ENCODE results near the gene PCP4.
A peak's percentile ranks its signal among the peaks of the same experiment; 100 is the strongest.

The PCP4 gene

GRCh38 chr21:39913706-39914305 is 46.6 kb downstream of the PCP4 start:
- no peak overlapping the region for H2BK15ac ChIP-seq (replicated peaks; ENCODE audit: low read depth)
- H3K27me3 ChIP-seq (ENCODE audit: insufficient read depth, low read length, poor library complexity): no peaks in the 10 kb centered on the region
- H3K36me3 ChIP-seq (ENCODE audit: control insufficient read depth, insufficient read depth, low read length): no peaks in the 10 kb centered on the region
- no peak overlapping the region for H4K8ac ChIP-seq (ENCODE audit: low read depth, low read length)
- H3K4ac ChIP-seq (ENCODE audit: low read depth, low read length): no peak overlapping the region
- no CpG with 5 or more reads among the region's 8 CpGs for WGBS (ENCODE audit: extremely low coverage, insufficient coverage, low lambda C conversion rate)
- no peak overlapping the region for H3K9ac ChIP-seq (ENCODE audit: low read length)
- DNase-seq: no peak
- H3K18ac ChIP-seq (ENCODE audit: low read length): no peak overlapping the region
- H2AK5ac ChIP-seq (ENCODE audit: low read length): no peak overlapping the region
- no peak overlapping the region for H3K4me3 ChIP-seq (ENCODE audit: low read length)
- no peak overlapping the region for H3K4me2 ChIP-seq (ENCODE audit: low read length)
- H2BK5ac ChIP-seq (ENCODE audit: low read length): no peak overlapping the region
- H3K4me1 ChIP-seq (ENCODE audit: control insufficient read depth, low read depth, low read length): no peaks in the 10 kb centered on the region
- no peak overlapping the region for H2BK120ac ChIP-seq (ENCODE audit: low read depth, low read length)
- no peaks in the 10 kb centered on the region for H3K79me2 ChIP-seq (ENCODE audit: control insufficient read depth, insufficient read depth, low read length)
- no peak overlapping the region for H3K27ac ChIP-seq (ENCODE audit: low read depth, low read length)
- no peak overlapping the region for H3K23ac ChIP-seq (ENCODE audit: low read length)
- H3K56ac ChIP-seq (ENCODE audit: low read length): no peak overlapping the region
- H4K5ac ChIP-seq (ENCODE audit: low read length): no peak overlapping the region
- no peaks in the 10 kb centered on the region for H3K79me1 ChIP-seq (ENCODE audit: low read length)

- Histone ChIP-seq H3K27ac (ENCODE audit: low read depth, low read length) (no peak overlapping the region), H3K23ac (ENCODE audit: low read length) (no peak overlapping the region), H2BK15ac (replicated peaks; ENCODE audit: low read depth) (no peak overlapping the region), H3K56ac (ENCODE audit: low read length) (no peak overlapping the region), H4K5ac (ENCODE audit: low read length) (no peak overlapping the region), H3K4ac (ENCODE audit: low read depth, low read length) (no peak overlapping the region), H3K4me3 (ENCODE audit: low read length) (no peak overlapping the region), H2BK5ac (ENCODE audit: low read length) (no peak overlapping the region), H3K27me3 (ENCODE audit: insufficient read depth, low read length, poor library complexity) (no peaks in the 10 kb centered on the region), H3K4me1 (ENCODE audit: control insufficient read depth, low read depth, low read length) (no peaks in the 10 kb centered on the region), H3K79me1 (ENCODE audit: low read length) (no peaks in the 10 kb centered on the region), H3K79me2 (ENCODE audit: control insufficient read depth, insufficient read depth, low read length) (no peaks in the 10 kb centered on the region), H3K36me3 (ENCODE audit: control insufficient read depth, insufficient read depth, low read length) (no peaks in the 10 kb centered on the region), H3K4me2 (ENCODE audit: low read length) (no peak overlapping the region), H2AK5ac (ENCODE audit: low read length) (no peak overlapping the region), H3K9ac (ENCODE audit: low read length) (no peak overlapping the region), H3K18ac (ENCODE audit: low read length) (no peak overlapping the region), H4K8ac (ENCODE audit: low read depth, low read length) (no peak overlapping the region), H2BK120ac (ENCODE audit: low read depth, low read length) (no peak overlapping the region)
- DNase-seq: no peak
- no CpG with 5 or more reads among the region's 1 CpG for WGBS (ENCODE audit: extremely low coverage, insufficient coverage, low lambda C conversion rate)
Measured at GRCh38 chr21:39915881-39916280, 48.6 kb downstream of the PCP4 start.

- Histone ChIP-seq H4K8ac (ENCODE audit: low read depth, low read length) (no peak overlapping the region), H2AK5ac (ENCODE audit: low read length) (no peak overlapping the region), H3K4me1 (ENCODE audit: control insufficient read depth, low read depth, low read length) (no peaks in the 10 kb centered on the region), H3K9ac (ENCODE audit: low read length) (no peak overlapping the region), H2BK5ac (ENCODE audit: low read length) (no peak overlapping the region), H3K56ac (ENCODE audit: low read length) (no peak overlapping the region), H3K27ac (ENCODE audit: low read depth, low read length) (no peak overlapping the region), H3K79me1 (ENCODE audit: low read length) (no peaks in the 10 kb centered on the region), H2BK15ac (replicated peaks; ENCODE audit: low read depth) (no peak overlapping the region), H3K4me2 (ENCODE audit: low read length) (no peak overlapping the region), H3K79me2 (ENCODE audit: control insufficient read depth, insufficient read depth, low read length) (no peaks in the 10 kb centered on the region), H3K4ac (ENCODE audit: low read depth, low read length) (no peak overlapping the region), H2BK120ac (ENCODE audit: low read depth, low read length) (no peak overlapping the region), H3K18ac (ENCODE audit: low read length) (no peak overlapping the region), H4K5ac (ENCODE audit: low read length) (no peak overlapping the region), H3K27me3 (ENCODE audit: insufficient read depth, low read length, poor library complexity) (no peaks in the 10 kb centered on the region), H3K23ac (ENCODE audit: low read length) (no peak overlapping the region), H3K4me3 (ENCODE audit: low read length) (no peak overlapping the region), H3K36me3 (ENCODE audit: control insufficient read depth, insufficient read depth, low read length) (no peaks in the 10 kb centered on the region)
- WGBS (ENCODE audit: extremely low coverage, insufficient coverage, low lambda C conversion rate): no CpG with 5 or more reads among the region's 4 CpGs
- DNase-seq: no peak
Measured at GRCh38 chr21:39918558-39918957, 51.3 kb downstream of the PCP4 start.

- Histone ChIP-seq H3K27ac (ENCODE audit: low read depth, low read length) (no peak overlapping the region), H3K4me1 (ENCODE audit: control insufficient read depth, low read depth, low read length) (no peaks in the 10 kb centered on the region), H4K5ac (ENCODE audit: low read length) (no peak overlapping the region), H3K23ac (ENCODE audit: low read length) (no peak overlapping the region), H3K79me1 (ENCODE audit: low read length) (no peaks in the 10 kb centered on the region), H3K27me3 (ENCODE audit: insufficient read depth, low read length, poor library complexity) (no peaks in the 10 kb centered on the region), H3K18ac (ENCODE audit: low read length) (no peak overlapping the region), H3K9ac (ENCODE audit: low read length) (no peak overlapping the region), H3K4ac (ENCODE audit: low read depth, low read length) (no peak overlapping the region), H3K4me2 (ENCODE audit: low read length) (no peak overlapping the region), H4K8ac (ENCODE audit: low read depth, low read length) (no peak overlapping the region), H3K4me3 (ENCODE audit: low read length) (no peak overlapping the region), H3K36me3 (ENCODE audit: control insufficient read depth, insufficient read depth, low read length) (no peaks in the 10 kb centered on the region), H2BK120ac (ENCODE audit: low read depth, low read length) (no peak overlapping the region), H3K79me2 (ENCODE audit: control insufficient read depth, insufficient read depth, low read length) (no peaks in the 10 kb centered on the region), H3K56ac (ENCODE audit: low read length) (no peak overlapping the region), H2AK5ac (ENCODE audit: low read length) (no peak overlapping the region), H2BK15ac (replicated peaks; ENCODE audit: low read depth) (no peak overlapping the region), H2BK5ac (ENCODE audit: low read length) (no peak overlapping the region)
- WGBS (ENCODE audit: extremely low coverage, insufficient coverage, low lambda C conversion rate): no CpG with 5 or more reads among the region's 10 CpGs
- no peak for DNase-seq
Measured at GRCh38 chr21:39923476-39923875, 56.2 kb downstream of the PCP4 start.

GRCh38 chr21:39924577-39925308 is 57.5 kb downstream of the PCP4 start:
- DNase-seq: peak; percentile 66
- Histone ChIP-seq H3K79me2 (ENCODE audit: control insufficient read depth, insufficient read depth, low read length) (no peaks in the 10 kb centered on the region), H2AK5ac (ENCODE audit: low read length) (no peak overlapping the region), H4K5ac (ENCODE audit: low read length) (no peak overlapping the region), H3K27ac (ENCODE audit: low read depth, low read length) (no peak overlapping the region), H3K4ac (ENCODE audit: low read depth, low read length) (no peak overlapping the region), H3K27me3 (ENCODE audit: insufficient read depth, low read length, poor library complexity) (no peaks in the 10 kb centered on the region), H3K4me2 (ENCODE audit: low read length) (no peak overlapping the region), H3K9ac (ENCODE audit: low read length) (no peak overlapping the region), H2BK120ac (ENCODE audit: low read depth, low read length) (no peak overlapping the region), H4K8ac (ENCODE audit: low read depth, low read length) (no peak overlapping the region), H3K23ac (ENCODE audit: low read length) (no peak overlapping the region), H2BK5ac (ENCODE audit: low read length) (no peak overlapping the region), H3K18ac (ENCODE audit: low read length) (no peak overlapping the region), H3K56ac (ENCODE audit: low read length) (no peak overlapping the region), H2BK15ac (replicated peaks; ENCODE audit: low read depth) (no peak overlapping the region), H3K4me1 (ENCODE audit: control insufficient read depth, low read depth, low read length) (no peaks in the 10 kb centered on the region), H3K4me3 (ENCODE audit: low read length) (no peak overlapping the region), H3K79me1 (ENCODE audit: low read length) (no peaks in the 10 kb centered on the region), H3K36me3 (ENCODE audit: control insufficient read depth, insufficient read depth, low read length) (no peaks in the 10 kb centered on the region)
- no CpG with 5 or more reads among the region's 8 CpGs for WGBS (ENCODE audit: extremely low coverage, insufficient coverage, low lambda C conversion rate)

Data from mesendoderm (in vitro differentiated cells).